HL-60/S4 treated with retinoic acid at 250 ng/mL for 4 days and 3 days (cell line): ENCODE results near the gene MME.

Source experiments
- in situ Hi-C: fragments of 300-500 bp; cut with MboI; formaldehyde crosslinking; loops from 2 replicates; pipeline ENCODE4 v1.7.0; 2022; ENCODE audit warnings: low sequenced_read_pairs

MME gene

DNA sequence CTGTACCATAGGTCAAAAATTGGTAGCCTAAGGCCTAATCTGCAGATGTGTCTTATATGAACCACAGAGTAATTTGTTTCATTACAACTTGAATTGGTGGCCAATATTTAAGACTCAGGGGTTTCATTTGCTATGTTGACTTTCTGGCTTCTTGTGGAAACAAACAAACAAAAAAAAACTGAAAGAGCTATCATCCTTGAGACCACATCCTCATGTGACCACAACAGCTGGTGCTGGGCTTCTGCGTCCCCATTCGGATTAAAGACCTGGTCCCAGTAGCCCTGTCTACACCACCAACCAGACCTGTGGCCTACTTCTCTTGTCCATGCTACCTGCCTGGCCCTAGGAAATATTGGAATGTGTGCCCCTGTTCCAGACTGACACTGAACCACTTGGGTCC, 151.7 kb downstream of the MME start:
- in situ Hi-C loops: no loop called here

DNA sequence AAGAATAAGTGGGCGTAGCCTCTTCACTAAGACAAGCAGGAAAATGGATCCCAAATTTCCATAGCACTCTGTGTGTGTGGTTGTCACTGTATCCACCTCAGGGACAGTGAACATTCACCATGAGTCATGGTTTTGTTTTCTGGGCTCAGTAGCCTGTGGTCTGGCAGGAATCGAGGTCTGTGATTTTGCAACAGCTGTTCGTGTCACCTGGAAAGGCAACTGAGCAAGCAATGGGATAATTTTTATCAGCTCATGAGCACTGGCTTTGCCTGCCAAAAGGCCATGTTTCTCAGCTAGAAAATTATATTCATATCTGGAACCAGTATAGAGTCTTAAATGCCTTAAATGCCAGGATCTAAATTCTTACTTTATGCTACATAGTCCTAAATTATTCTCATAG, 152.5 kb downstream of the MME start:
- in situ Hi-C loops: no loop called here

DNA sequence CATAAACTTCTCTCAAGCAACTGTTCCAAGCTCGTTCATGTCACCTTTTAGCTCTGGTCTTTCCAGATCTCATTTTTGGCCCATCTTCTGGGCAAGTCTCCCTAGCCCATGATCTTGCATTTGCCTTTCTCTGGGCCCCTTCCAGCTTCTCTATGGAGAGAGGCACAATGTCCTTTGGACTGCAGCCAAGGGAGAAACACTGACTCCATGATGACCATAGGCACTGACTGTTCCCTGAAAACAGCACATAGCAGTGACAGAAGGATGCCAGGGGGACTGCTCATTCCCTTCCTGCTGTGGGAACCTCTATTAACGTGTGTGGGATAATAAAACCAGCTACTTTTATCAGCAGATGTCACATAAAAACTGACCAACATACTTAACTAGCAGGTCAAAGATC, 153.1 kb downstream of the MME start:
- in situ Hi-C loops: no loop called here
